HL-60/S4 treated with retinoic acid at 250 ng/mL for 4 days and 3 days (cell line): ENCODE measurements around the gene PRKAB1.
"Not testable (repeated sequence)": the region's sequence is repeated elsewhere in the genome, so short reads cannot be mapped to it uniquely, and the experiment has no call there.

Experiments
- in situ Hi-C: fragments of 300-500 bp; cut with MboI; formaldehyde crosslinking; loops from 2 replicates; pipeline ENCODE4 v1.7.0; 2022; ENCODE audit warnings: low sequenced_read_pairs

Gene PRKAB1

DNA sequence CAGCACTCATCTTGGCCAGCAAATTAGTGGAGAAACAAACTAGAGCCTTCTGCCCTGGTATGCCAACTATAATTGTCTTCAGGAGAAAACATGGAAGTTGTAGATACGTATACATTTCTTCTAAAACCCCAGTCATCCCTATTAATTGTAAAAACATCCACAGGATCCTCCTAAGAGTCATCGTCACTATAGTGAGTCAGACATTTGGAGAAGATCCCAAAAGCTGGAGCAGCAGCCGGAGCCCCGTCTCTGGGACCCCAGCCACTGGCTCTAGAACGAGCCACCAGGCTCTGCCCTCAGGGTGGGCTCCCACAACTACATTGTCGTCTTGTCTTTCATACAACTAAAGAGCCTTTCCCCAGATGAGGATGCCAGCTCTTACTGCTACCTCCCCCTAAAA, 15.5 kb downstream of the PRKAB1 start:
- in situ Hi-C loops: no loop called here

DNA sequence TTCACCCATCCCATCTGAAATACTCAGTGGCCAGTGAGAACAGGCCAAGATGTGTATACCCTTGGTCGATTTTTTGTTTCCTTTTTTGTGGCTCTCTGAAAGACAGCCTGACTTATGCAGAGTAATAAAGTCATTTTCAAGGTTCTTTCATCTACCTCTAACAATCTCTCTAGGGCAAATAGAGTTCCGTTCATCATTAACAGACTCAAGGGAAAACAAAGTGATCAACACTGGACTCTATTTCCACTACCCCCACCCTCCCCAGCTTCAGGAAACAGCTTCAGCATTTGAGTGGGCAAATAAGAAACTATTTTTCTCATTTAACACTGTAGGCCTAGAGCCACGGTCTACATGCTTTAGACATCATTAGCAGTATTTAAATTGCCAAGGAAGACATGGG, 15.9 kb downstream of the PRKAB1 start:
- in situ Hi-C loops: no loop called here

DNA sequence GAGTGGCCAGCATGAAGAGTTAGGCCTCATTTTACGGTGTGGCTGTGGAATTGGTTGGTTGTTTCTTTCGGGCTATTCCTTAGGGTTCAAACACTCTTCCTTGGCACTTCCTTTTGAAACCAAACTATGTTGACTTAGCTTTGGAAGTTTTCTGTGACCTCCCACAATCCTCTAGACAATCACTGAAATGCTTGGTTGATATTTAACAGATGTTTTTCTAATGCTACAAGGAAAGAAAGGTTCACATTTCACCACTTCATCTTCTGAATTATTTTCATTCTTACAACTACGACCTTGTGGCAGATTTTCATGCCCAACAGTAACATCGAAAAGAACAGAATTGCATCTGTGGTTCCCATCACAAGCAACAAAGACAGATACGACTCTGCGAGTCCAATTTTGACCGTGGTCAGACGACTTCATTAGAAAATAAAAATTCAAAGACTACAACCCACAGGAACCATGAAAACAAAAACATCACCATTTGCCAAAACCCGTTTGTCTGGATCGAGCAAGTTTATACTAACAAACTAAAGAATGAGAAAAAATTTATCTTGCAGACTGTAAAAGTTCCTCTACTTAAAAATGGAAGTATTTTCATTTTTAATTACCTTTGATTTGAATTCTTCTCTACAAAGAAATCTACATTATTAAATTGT, 16.9 kb downstream of the PRKAB1 start:
- in situ Hi-C loops: no loop called here

DNA sequence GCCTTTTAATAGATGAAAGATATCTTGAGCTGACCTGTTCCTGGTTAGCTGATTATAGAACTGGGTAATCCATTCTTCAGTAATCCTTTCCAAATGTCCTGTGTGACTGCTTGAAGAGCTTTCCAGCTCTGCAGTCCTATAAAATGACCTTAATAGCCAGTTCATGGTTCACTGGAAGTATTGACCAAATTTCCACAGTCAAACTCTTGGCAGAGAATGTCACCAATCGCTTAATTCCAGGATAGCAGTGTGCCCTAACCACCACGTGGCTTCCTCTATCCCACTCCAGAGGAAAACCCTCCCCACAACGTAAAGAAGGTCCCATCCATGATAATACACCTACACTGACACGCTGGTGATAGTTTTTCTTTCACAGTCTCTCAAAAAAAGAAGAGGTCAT, 17.4 kb downstream of the PRKAB1 start:
- in situ Hi-C loops: no loop called here

- in situ Hi-C loops: no loop called here
These were observed 18.4 kb downstream of the PRKAB1 start for GRCh38 chr12:119686355-119686754.

GRCh38 chr12:119686776-119687175, 18.8 kb downstream of the PRKAB1 start:
- in situ Hi-C loops: no loop called here

- in situ Hi-C loops: no loop called here
These were observed 19.5 kb downstream of the PRKAB1 start for GRCh38 chr12:119687406-119687805.

- in situ Hi-C loops: no loop called here
These were observed 19.9 kb downstream of the PRKAB1 start for GRCh38 chr12:119687879-119688278.

DNA sequence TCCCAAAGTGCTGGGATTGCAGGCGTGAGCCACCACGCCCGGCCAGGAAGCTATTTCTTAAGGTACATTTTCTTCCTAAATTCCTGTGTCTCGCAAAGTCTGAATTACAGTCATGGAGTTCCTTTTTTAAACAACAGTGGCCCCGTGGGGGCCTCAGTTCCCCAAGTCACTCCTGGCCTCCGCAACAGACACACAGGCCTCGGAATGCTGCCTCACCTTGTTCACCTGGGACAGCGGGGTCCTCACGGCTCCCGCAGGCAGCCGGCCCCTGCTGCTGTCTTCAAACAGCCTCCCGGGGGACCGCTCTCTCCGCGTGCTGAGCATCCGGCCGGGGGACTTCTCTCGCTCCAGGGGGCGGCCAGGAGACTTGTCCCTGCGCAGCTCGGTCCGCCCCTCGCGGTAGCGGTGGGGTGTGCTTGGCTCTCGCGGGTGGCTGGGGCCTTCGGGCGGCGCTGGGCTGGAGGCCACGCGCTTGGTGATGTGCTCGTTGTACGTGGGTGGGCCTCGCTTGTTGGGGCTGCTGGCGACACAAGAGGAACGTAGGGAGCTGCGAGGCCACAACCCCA, 22.1 kb downstream of the PRKAB1 start:
- in situ Hi-C loops: no loop called here

- in situ Hi-C loops: no loop called here
These were observed 23.4 kb downstream of the PRKAB1 start for GRCh38 chr12:119691202-119691810.

DNA sequence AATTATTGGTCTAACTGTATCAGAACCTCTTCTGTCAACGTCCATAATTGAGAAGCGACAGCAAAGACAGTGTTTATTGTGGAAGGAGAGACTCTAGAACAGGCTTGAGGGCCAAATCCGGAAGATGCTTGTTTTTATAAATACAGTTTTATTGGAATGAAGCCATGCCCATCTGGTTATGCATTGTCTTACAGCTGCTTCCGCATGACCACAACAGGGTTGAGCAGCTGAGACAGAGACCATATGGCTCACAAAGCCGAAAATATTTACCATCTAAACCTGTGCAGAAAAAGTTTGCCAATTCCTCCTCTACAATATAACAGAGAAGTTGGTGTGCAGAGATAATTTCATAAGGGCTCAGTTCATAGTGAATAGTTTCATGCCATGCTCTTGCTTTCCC, 24.5 kb downstream of the PRKAB1 start:
- in situ Hi-C loops: no loop called here

DNA sequence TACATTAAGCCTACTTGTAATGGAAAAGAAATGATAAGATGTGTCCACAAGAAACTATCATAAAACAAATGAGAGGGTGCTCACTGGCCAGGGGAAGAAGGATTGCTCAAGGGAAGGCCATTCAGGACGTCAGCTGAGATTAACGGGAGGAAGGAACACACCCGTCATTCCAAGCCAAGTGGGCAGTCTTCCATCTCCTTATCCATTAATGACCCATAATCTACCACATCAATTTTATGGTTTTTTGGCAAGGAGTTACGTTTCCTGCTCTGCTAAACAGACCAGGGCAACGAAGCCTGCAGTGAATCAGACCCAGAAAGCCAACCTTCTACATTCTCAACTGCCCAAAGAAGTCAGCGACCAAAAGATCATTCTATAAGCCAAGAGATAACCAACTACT, 25.1 kb downstream of the PRKAB1 start:
- in situ Hi-C loops: no loop called here

GRCh38 chr12:119693511-119693910, 25.6 kb downstream of the PRKAB1 start:
- in situ Hi-C loops: no loop called here

- in situ Hi-C loops: no loop called here
These were observed 26.2 kb downstream of the PRKAB1 start for GRCh38 chr12:119694111-119694510.

DNA sequence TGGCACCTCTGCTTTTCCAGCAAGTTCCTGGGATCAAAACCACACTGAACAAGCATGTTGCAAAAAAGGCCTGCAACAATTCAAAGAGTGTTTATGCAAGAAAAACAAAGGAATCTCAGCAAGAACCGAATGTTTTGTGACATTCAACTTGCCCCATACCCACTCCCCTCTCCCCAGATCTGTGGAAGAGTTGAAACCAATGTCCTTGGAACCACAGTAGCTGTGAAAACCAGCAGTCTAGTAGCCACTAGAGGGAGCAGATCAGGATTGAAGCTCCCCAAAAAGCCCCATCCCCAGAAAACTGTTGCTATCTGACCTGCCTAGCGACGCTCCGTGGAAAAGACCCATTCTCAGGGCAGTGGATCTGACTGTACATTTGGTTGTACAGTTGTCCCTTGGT, 27.1 kb downstream of the PRKAB1 start:
- in situ Hi-C loops: no loop called here

GRCh38 chr12:119696943-119697342, 29.0 kb downstream of the PRKAB1 start:
- in situ Hi-C loops: no loop called here

DNA sequence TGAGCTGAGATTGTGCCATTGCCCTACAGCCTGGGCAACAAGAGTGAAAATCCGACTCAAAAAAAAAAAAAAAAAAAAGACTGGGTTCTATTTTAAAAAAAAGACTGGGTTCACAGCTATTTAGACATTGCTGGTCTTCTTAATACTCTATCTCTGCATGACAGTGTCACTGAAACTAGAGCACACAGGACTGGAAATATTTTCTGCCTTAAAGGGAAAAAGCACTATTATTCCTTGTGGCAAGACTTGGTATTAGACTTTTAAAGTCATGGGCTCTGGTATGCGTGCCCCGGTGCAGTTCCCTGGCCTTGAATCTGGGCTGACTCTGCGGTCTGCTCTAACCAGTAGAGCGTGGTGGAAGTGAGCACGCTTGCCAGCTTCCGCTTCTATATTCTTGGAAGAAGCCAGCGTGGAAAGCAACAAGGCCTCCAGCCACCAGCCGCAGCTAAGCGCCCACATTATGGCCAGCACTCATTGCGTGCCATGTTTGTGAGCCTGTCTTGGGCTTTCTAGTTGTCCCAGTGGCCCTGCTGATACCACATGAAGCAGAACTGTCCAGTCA, 31.3 kb downstream of the PRKAB1 start:
- in situ Hi-C loops: no loop called here

DNA sequence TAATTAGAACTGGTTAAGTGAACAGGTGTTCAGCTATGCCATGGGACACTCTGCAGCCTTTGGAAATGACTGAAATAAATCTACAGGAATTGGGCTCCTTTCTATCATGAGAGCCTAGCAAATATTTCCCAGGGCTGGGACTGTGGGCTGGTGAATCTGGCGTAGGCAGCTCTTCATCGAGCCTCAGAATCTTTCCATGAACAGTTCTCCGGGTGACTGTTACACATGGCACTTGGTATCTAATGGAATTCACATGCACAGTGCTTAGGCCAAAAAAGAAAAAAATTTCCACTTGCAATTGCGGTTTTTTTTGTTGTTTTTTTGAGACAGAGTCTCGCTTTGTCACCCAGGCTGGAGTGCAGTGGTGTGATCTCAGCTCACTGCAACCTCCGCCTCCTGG, 32.1 kb downstream of the PRKAB1 start:
- in situ Hi-C loops: no loop called here

- in situ Hi-C loops: no loop called here
These were observed 36.3 kb downstream of the PRKAB1 start for GRCh38 chr12:119704065-119704747.

- in situ Hi-C loops: no loop called here
These were observed 37.2 kb downstream of the PRKAB1 start for GRCh38 chr12:119705182-119705581.

GRCh38 chr12:119706427-119706826, 38.5 kb downstream of the PRKAB1 start:
- in situ Hi-C loops: not testable (repeated sequence)
